GM15510 (cell line): ENCODE data around the gene NPDC1.

ENCODE experiments used
- POLR2A ChIP-seq: IDR thresholded peaks from 3 replicates; pipeline ENCODE4 v1.6.1; 2011; ENCODE audit warnings: borderline replicate concordance; ENCODE audit not compliant: insufficient read length; ENCODE audit errors: extremely low read depth

Gene NPDC1

DNA sequence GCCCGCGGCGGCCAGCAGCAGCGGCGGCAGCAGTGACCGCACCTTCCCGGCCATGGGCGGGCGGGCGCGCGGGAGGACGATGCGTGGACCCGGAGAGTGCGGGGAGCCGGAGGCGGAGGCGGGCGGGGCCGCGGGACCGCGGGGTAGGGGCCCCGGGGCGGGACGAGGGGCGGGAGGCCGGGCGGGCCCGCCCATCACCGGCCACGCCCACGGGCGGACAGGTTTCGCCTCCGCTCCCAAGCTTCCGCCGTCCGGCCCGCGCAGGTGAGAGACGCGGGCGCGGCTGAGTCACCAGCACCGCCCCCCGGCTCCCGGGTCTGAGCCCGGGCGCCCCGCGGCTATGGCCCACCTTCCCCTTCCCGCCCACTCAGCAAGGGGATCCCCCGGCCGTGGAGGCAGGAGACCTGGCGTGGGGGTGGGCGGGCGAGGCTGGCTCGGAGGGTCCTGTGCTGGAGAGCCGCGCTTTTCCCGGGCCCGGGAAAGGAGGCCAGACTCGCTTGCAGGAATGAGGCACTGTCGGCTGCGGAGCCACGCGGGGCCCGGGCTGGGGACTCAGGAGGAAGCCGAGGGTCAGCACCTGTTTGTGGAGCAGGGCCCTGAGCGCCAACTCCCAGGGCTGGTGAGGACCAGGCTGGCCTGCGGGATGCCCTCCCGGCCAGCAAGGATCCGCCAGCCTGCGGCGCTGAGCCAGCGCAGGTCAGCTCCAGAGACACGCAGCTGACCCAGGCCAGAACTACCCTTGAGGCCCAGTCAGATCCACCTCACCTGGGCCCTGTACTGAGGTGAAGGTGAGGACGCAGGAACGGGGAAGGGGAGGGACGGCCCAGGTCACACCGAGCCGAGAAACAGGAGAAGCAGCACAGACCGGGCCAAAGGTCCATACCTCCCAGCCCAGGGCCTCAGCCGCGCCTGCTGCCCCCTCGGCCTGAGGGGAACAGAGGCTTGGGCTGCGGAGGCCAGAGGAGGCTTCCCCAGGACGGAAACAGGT is 8.3 kb upstream of the NPDC1 start, which contains the start of gene ENTPD2:
Gene ENTPD2 (minus strand): TSS at position 118 of the 988 bp plus-strand sequence. CDS start 64 bp downstream, at position 54.
- no peak for TF ChIP-seq POLR2A

DNA sequence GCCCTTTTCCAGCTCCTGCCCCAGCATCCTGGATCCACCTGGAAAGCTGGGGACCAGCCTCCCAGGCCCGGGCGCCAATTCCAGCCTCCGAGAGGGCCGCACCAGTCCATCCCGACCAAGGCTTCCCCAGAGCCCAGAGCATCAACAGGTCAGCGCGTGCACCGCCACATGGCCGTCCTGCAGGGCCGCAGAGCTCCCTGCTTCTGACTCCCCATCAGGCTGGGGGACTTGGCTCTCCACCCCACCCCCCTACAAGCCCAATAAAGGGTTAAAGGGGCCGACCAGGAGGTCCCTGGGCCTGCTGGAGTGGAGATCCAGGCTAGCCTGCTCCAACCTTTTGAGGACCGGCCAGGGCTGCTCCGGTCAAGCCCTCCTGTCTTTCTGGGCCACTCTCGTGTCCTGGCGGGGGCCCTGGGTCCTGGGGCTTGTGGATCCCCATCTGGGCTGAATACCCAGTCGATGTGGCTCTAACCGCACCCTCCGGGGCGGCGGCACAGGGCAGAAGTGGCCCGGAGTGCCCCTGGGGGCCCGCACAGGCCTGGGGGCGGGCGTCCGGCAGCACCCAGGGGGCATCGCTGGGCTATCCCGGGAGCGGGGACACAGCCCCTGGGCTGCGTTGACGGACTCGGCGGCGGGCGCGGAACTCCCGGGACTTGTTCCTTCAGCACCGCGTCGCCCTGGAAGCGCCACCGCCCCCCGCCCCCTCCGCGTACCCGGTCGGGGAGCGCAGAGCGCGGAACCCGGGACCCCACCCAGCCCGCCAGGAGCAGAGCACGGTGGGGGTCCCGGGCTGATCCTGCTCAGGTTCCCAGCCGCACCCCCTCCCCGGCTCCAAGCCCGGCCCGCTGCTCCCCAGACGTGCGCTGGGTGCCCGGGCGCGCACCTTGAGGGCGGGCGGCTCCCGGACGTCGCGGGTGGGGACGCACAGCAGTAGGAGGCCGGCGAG is 7.3 kb upstream of the NPDC1 start:
- no peak for TF ChIP-seq POLR2A

DNA sequence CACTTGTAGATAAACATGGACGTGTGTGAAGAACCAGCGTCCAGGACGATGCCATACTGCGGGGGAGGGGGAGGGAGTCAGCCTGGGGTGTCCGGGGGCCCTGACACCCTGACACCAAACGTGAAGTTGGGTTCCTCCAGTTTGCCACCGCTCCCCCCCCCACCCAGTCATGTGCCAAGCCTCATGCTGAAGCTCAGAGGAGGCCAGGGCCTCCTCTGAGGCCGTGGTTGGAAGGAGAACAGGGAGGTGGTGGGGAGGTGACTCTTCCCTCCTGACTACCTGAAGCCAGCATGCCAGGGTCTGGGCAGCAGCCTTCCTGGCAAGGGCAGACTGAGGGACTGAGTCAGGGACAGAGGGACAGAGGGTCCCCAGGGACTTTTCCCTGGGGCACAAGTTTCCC is 6.3 kb upstream of the NPDC1 start:
- no peak for TF ChIP-seq POLR2A

DNA sequence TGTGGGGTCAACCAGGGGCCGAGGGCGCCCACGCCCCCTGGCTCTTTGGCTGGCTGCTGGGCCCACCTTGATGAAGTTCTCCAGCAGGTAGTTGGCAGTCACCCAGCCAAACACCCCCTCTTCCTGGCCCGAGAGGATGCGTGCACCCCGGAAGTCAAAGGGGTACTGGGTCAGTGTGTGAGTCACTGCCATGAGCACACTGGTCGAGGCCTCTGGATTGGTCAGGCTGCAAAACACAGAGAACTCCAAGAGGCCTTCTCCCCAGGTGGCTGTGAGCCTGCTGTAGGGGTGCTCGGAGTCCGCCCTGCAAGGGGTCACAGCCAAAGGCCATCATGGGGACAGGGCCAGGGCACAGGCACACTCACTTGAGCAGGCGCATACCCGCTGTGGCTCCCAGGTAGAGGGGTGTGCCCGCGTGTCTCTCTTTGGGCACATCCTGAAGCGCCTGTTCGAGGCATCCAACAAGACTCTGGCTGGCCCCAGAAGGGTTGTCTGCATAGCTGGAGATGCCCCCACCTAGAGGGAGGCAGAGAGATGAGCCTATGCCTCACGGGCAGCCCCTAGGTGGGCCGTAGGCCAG is 5.3 kb upstream of the NPDC1 start:
- no peak for TF ChIP-seq POLR2A

DNA sequence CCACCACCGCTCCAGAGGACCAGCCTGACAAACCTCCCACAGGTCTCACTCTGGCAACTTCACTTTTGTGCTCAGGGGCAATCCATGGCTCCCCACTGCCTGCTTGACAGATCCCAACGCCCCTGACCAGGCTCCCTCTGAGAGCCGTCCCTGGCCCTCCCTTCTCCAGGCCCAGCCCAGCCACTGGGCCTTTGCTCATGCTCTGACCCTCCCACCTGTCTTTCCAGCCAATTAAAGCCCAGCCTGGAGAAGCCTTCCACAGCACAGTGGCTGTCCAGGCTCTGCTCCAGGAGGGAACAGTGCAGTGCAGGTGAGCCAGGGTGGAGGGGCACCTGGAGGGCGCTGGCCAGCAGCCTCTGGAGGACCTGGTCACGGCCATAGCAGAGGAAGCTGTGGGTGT is 4.6 kb upstream of the NPDC1 start:
- TF ChIP-seq POLR2A, result no peak

DNA sequence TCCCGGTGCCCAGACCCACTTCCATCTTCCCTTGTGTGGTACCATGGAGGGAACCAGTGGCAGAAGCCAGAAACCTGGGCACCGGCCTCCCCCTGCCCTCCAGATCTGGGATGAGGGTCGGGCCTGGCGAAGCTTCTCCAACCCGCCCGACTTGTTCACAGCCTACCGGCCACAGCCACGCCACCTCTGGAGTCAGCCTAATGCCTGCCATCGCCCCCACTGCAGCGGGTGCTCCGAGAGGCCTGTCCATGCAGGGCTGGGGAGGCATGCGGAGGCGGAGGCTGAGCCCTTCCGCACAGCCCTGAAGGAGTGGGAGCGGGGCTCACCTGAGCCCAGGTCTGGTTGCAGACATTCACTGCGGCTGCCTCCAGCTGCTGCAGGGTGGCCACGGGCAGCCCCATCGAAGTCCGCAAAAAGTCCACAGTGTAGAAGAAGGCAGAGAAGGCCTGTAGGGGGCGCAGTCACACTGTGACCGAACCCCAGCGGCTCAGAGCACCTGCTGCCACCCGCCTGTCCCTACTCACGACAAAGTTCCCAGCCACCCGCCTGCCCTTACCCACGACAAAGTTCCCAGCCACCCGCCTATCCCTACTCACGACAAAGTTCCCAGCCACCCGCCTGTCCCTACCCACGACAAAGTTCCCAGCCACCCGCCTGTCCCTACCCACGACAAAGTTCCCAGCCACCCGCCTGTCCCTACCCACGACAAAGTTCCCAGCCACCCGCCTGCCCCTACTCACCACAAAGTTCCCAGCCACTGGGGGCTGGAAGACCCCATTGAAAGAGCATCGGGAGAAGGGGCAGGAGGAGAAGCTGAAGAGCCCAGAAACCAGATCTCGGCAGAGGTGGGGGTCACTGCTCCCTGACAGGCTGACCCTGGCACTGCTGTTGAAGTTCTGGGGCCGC is 3.8 kb upstream of the NPDC1 start:
- TF ChIP-seq POLR2A, result no peak

DNA sequence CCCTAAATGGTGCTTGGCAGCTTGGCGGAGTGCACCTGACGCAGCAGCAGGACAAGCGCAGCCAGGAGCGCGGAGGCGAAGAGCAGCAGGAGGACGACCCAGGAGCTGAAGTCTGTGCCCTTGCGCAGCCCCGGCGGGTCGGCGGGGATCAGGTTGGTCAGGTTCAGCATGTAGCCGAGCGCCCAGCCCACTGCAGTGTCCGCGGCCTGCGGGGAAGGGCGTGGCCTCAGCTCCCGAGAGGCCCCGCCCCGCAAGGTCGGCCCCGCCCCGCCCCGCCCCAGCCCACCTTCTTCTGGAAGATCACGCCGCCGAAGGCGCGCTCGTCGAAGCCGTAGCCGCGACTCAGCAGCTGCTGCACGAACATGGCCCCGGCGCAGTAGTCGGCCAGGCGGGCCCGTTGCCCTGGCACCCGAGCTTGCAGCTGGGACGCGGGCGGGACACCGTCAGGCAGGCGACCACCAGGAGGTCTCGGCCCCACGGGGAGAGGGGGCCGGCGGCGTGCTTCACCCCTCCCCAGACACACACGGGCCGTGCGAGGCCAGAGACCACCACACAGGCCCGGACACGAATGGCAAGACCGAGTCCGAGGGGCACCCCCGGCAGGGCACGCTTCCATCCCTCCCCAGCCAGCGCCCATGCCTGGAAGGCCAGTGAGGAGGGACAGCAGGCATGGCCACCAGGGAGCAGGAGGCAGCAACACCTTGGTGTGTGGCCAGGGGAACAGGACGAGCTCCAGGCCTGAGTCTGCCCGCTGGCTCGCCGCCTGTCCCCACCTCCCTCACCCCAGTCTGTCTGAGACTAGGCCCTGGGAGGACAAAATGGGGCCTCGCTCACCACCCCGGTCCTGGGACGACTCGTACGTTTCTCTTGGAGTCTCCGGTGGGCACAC is 2.9 kb upstream of the NPDC1 start:
- no peak for TF ChIP-seq POLR2A

DNA sequence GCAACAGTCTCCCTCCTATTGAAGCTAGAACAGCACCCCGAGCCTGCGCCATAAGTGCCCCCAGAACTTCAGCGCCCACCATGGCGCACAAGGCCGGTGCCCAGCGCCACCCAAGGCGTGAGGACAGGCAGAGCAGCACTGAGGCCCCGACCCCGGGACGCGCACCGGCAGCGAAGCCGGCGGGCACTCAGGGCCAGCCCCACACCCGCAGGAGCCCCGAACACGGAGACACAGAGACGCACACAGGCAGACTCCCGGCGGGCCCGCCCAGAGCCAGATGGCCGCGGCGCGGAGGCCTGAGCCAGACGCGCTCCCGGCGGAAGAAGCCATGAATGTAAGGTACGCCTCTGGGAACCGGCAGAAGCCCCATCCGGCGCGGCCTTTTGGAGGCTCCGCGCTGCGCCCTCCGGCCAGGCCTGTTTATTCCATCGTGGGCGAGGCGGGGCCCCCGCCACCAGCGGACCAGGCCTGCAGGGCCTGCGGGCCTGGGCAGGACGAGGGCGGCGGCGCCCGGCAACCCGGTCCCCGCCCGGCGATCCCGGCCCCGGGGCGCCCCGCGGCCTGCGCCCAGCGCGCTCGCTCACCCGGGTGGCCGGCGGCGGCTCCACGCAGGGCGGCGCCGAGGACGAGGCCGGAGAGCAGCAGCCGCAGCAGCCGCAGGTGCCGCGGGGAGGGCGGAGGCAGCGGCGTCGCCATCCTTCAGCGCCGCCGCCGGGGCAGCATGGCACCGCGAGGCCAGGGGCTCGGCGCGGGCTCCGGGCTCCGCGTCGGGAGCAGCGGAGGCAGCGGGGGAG is 486 bp downstream of the NPDC1 start:
- TF ChIP-seq POLR2A, result no peak

DNA sequence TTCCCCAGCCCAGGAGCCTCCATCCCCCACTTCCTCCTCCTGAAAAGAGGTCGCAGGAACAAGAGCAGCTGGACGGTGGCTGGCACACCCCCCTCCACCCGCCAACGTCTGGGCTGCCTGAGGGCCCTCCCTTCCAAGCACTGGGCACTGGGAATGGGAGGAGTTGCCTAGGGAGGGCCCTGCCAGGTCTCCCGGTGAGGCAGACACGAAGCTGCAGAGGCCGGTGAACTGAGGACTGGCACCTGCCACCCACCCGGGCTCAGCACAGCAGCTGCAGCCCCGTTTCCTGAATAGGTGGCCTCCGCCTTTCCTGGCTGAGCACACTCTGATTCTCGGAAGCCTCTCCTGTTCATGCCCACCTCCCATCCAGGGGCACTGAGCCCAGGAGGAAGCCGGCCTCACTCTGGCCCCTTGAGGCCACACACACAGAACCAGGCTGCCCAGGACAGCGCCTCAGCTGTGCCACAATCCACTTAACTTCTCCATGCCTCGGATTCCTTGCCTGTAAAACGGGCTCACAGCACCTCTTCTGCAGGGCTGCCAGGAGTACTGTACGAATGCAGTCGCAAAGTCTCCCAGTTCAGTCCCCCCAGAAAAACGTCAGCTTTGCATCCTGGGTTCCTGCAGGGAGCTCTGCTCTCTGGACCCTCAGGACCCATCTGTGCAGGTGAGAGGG is 1.3 kb downstream of the NPDC1 start:
- no peak for TF ChIP-seq POLR2A

DNA sequence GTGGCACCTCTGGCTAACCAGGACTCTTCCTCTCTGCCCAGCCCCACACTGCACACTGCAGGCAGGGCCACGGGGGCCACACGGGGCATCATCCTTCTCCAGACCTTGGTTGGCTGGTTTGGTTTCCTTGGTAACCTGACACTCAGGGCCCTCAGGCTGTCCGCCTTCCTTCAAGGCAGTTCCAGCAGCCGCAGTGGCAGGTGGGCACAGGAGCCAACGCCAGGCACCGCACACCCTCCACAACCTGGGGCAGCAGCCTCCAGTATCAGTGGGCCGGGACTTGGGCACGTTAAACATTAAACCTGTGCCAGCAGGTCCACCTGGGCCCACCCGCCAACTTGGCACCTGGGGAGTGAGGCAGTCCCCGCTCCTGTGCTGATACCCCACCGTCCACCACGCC is 1.9 kb downstream of the NPDC1 start:
- no peak for TF ChIP-seq POLR2A
